Sigmoid colon (tissue), 4 donors: ENCODE results near the gene GMEB2.

Experiments
- CTCF ChIP-seq, 4 experiments: fragments of 450-650 bp in 3 of 4; fragments of 200-600 bp in 1 of 4; IDR thresholded peaks; one replicate each; pipeline ENCODE4 v1.5.1; 2016 to 2019; ENCODE audit warnings: antibody characterized with exemption in 4 of 4, mild to moderate bottlenecking in 3 of 4, moderate library complexity in 2 of 4
- EP300 ChIP-seq, 4 donors: sonication (generic); formaldehyde crosslinking; IDR thresholded peaks; one replicate each; pipeline ENCODE4 v1.6.1; 2017; ENCODE audit warnings: antibody characterized with exemption in 4 of 4
- POLR2A ChIP-seq, 2 donors: fragments of 450-650 bp; IDR thresholded peaks; one replicate each; pipeline ENCODE4 v1.6.1; 2016; ENCODE audit warnings: antibody characterized with exemption in 2 of 2, mild to moderate bottlenecking in 2 of 2, moderate library complexity in 2 of 2
- POLR2AphosphoS5 ChIP-seq, 4 donors: sonication (generic); formaldehyde crosslinking; IDR thresholded peaks; one replicate each; pipeline ENCODE4 v1.6.1; 2017; ENCODE audit warnings: antibody characterized with exemption in 4 of 4

- no peak for TF ChIP-seq CTCF (IDR thresholded peaks at IDR 0.05)
- no peak for TF ChIP-seq EP300 (IDR thresholded peaks at IDR 0.05)
- TF ChIP-seq POLR2A (IDR thresholded peaks at IDR 0.05), result no peak
- no peak for TF ChIP-seq POLR2AphosphoS5 (IDR thresholded peaks at IDR 0.05)
These were observed 31.3 kb downstream of the GMEB2 start for GRCh38 chr20:63595416-63596127.
